Vagina (tissue), 2 donors: ENCODE results near the gene PRKCB.

Experiments used
- CTCF ChIP-seq, 3 experiments: fragments of 450-650 bp in 2 of 3; fragments of 200-600 bp in 1 of 3; sonication (generic) in 1 of 3; IDR thresholded peaks; one replicate each; pipeline ENCODE4 v1.5.1; 2017 to 2019; ENCODE audit warnings: antibody characterized with exemption in 3 of 3, mild to moderate bottlenecking in 2 of 3, moderate library complexity in 2 of 3
- POLR2AphosphoS5 ChIP-seq, 2 donors: sonication (generic); formaldehyde crosslinking; IDR thresholded peaks; one replicate each; pipeline ENCODE4 v1.9.0; 2017; ENCODE audit warnings: antibody characterized with exemption in 2 of 2, mild to moderate bottlenecking in 2 of 2, low read depth in 1 of 2; ENCODE audit not compliant: insufficient read depth in 1 of 2

GRCh38 chr16:23902034-23902747 lies 66.4 kb downstream of the PRKCB start:
- TF ChIP-seq POLR2AphosphoS5 (IDR thresholded peaks at IDR 0.05; ENCODE audit: insufficient read depth in 1 of 2, low read depth in 1 of 2) (no peak), CTCF (IDR thresholded peaks at IDR 0.05) (no peak)
